Inferior parietal cortex (tissue), 1 donor: ENCODE data around the gene ADAMTS4.

ENCODE experiments used
- DNase-seq: peaks from one replicate; pipeline ENCODE4 v3.0.0-alpha.2; 2016; ENCODE audit errors: extremely low spot score

The ADAMTS4 gene

GRCh38 chr1:161145832-161146231 is 53.0 kb downstream of the ADAMTS4 start:
- no peak for DNase-seq

- no peak for DNase-seq
These were observed 58.0 kb downstream of the ADAMTS4 start for GRCh38 chr1:161140755-161141400.

GRCh38 chr1:161139766-161140165 is 59.1 kb downstream of the ADAMTS4 start:
- DNase-seq = peak; percentile 59

GRCh38 chr1:161138431-161138830 is 60.4 kb downstream of the ADAMTS4 start:
- DNase-seq = no peak

GRCh38 chr1:161137881-161138280 is 61.0 kb downstream of the ADAMTS4 start:
- DNase-seq = no peak
